Kidney (tissue), 14 donors: ENCODE measurements around the gene MAL. TPM values are rescaled to one million over a fixed set of nuclear protein-coding genes. Genes with fewer than 3 reads are reported as not detected.
A peak's percentile ranks its signal among the peaks of the same experiment; 100 is the strongest.

Source experiments
- DNase-seq, 5 donors: peaks; one replicate each; pipeline ENCODE4 v3.0.0-alpha.2; 2013 to 2020
- FAIRE-seq: peaks from 2 replicates; lab custom pipeline; 2012; peaks lifted over from hg19 to GRCh38; lab: Jason Lieb, UNC
- H3K27ac ChIP-seq, 2 donors: one replicate each; pipeline ENCODE4 v1.7.0; 2013; ENCODE audit warnings: low read depth in 2 of 2, low read length in 2 of 2, inconsistent platforms in 1 of 2
- H3K27me3 ChIP-seq: one replicate; pipeline ENCODE4 v1.7.1; 2013; ENCODE audit warnings: low read length, inconsistent platforms; ENCODE audit not compliant: control insufficient read depth, insufficient read depth
- H3K36me3 ChIP-seq, 3 donors: one replicate each; pipeline versions ENCODE4 v1.7.0 to v1.7.1; 2013; ENCODE audit warnings: low read length in 3 of 3, control low read depth in 1 of 3, inconsistent platforms in 1 of 3; ENCODE audit not compliant: insufficient read depth in 3 of 3, control insufficient read depth in 2 of 3
- H3K4me1 ChIP-seq, 3 donors: one replicate each; pipeline versions ENCODE4 v1.7.0 to v1.7.1; 2013; ENCODE audit warnings: low read length in 3 of 3, inconsistent platforms in 1 of 3, low read depth in 1 of 3; ENCODE audit not compliant: control insufficient read depth in 2 of 3, insufficient read depth in 2 of 3
- H3K4me3 ChIP-seq, 3 donors: one replicate each; pipeline versions ENCODE4 v1.7.0 to v1.8.1; 2013; ENCODE audit warnings: low read length in 3 of 3, control low read depth in 1 of 3, inconsistent platforms in 1 of 3
- H3K9ac ChIP-seq, 3 donors: one replicate each; pipeline versions ENCODE4 v1.7.0 to v1.7.1; 2013; ENCODE audit warnings: low read length in 3 of 3, control low read depth in 1 of 3, inconsistent platforms in 1 of 3
- H3K9me3 ChIP-seq, 3 donors: one replicate each; pipeline versions ENCODE4 v1.7.0 to v1.7.1; 2013; ENCODE audit warnings: low read length in 3 of 3, control low read depth in 1 of 3, inconsistent platforms in 1 of 3; ENCODE audit not compliant: control insufficient read depth in 2 of 3, insufficient read depth in 1 of 3
- CTCF ChIP-seq: IDR thresholded peaks from 3 replicates; pipeline ENCODE4 v1.5.1; 2012; ENCODE audit warnings: mild to moderate bottlenecking, moderate library complexity, borderline replicate concordance; ENCODE audit not compliant: insufficient read depth; ENCODE audit errors: extremely low read depth
- intact Hi-C: fragments of 100-400 bp; cut with DNase I; formaldehyde crosslinking; loops from one replicate; pipeline ENCODE4 v1.11.1; 2022
- polyA plus RNA-seq: library from polyadenylated mRNA; stranded (reverse); fragments of 350-450 nt; fragmentation: Illumina TruSeq; extraction: RNeasy Lipid Tissue Mini Kit (QIAGEN cat#74804); gene quantifications from one replicate; pipeline ENCODE4 v1.2.3, GENCODE V29; 2014; ENCODE audit warnings: low read depth, low replicate concordance; ENCODE audit not compliant: insufficient read depth
- total RNA-seq: library from RNA; stranded (reverse); fragmentation: NEBNext Ultra II Directional; extraction: Animal tissue kit (Norgen Biotek cat#: 25700); gene quantifications from one replicate; pipeline ENCODE4 v1.2.1, GENCODE V29; 2021
- donor health status: control.
- donor health status: control.
- donor health status: control.
- donor health status: control.
- donor health status: control.
- donor health status: DM: yes; HTN: yes; CAD: no.
- donor health status: Normal renal cell carcinoma (clear cell type).

The MAL gene
- total and polyA plus RNA-seq, 2 donors from 2014 or later, result 477 to 1,006 TPM

- intact Hi-C loops, result no loop called here
- FAIRE-seq, result no peak
- DNase-seq, result peak in 1 of 5 donors; percentile 57
- peaks cover 0 to 5% (median 3%) of the 10 kb centered on the region in 3 donors for H3K36me3 ChIP-seq
- H3K9me3 ChIP-seq, result no peaks in the 10 kb centered on the region
- peak overlapping the region; percentile 73 for H3K27ac ChIP-seq
- peaks cover 6% of the 10 kb centered on the region for H3K27me3 ChIP-seq
- peak overlapping the region in 1 of 3 donors; percentile 41 for H3K4me3 ChIP-seq
- TF ChIP-seq CTCF, result no peak
- H3K9ac ChIP-seq, result peak overlapping the region in 2 of 3 donors; percentile 56 to 59
- peaks cover 0 to 36% (median 22%) of the 10 kb centered on the region in 3 donors for H3K4me1 ChIP-seq
Observed at GRCh38 chr2:95030496-95030895, 5.0 kb downstream of the MAL start.

- H3K9me3 ChIP-seq, result no peaks in the 10 kb centered on the region
- H3K9ac ChIP-seq, result peak overlapping the region in 2 of 3 donors; percentile 34 to 59
- H3K27ac ChIP-seq, result peak overlapping the region; percentile 73
- peaks cover 0 to 36% (median 22%) of the 10 kb centered on the region in 3 donors for H3K4me1 ChIP-seq
- peaks cover 6% of the 10 kb centered on the region for H3K27me3 ChIP-seq
- TF ChIP-seq CTCF, result no peak
- intact Hi-C loops, result no loop called here
- peak overlapping the region in 1 of 3 donors; percentile 41 for H3K4me3 ChIP-seq
- FAIRE-seq (no peak), DNase-seq (peak in 1 of 5 donors; percentile 57)
- H3K36me3 ChIP-seq, result peaks cover 0 to 5% (median 3%) of the 10 kb centered on the region in 3 donors
Observed at GRCh38 chr2:95031076-95031725, 5.7 kb downstream of the MAL start.

GRCh38 chr2:95031726-95032116 is 6.2 kb downstream of the MAL start:
- intact Hi-C loops, result no loop called here
- Histone ChIP-seq H3K4me3 (peak overlapping the region in 1 of 3 donors; percentile 18), H3K4me1 (peaks cover 0 to 36% (median 22%) of the 10 kb centered on the region in 3 donors), H3K27me3 (peaks cover 3% of the 10 kb centered on the region), H3K9ac (peak overlapping the region in 2 of 3 donors; percentile 34 to 56), H3K27ac (peak overlapping the region; percentile 73), H3K36me3 (peaks cover 0 to 5% (median 3%) of the 10 kb centered on the region in 3 donors), H3K9me3 (no peaks in the 10 kb centered on the region)
- FAIRE-seq (no peak), DNase-seq (no peak)
- TF ChIP-seq CTCF, result no peak
